ENCODE results near the gene USP2. TPM values are rescaled to one million over a fixed set of nuclear protein-coding genes. Genes with fewer than 3 reads are reported as not detected.

Gene USP2
- total RNA-seq, 1 experiment from 2014 or later, result 14.4 TPM

DNA sequence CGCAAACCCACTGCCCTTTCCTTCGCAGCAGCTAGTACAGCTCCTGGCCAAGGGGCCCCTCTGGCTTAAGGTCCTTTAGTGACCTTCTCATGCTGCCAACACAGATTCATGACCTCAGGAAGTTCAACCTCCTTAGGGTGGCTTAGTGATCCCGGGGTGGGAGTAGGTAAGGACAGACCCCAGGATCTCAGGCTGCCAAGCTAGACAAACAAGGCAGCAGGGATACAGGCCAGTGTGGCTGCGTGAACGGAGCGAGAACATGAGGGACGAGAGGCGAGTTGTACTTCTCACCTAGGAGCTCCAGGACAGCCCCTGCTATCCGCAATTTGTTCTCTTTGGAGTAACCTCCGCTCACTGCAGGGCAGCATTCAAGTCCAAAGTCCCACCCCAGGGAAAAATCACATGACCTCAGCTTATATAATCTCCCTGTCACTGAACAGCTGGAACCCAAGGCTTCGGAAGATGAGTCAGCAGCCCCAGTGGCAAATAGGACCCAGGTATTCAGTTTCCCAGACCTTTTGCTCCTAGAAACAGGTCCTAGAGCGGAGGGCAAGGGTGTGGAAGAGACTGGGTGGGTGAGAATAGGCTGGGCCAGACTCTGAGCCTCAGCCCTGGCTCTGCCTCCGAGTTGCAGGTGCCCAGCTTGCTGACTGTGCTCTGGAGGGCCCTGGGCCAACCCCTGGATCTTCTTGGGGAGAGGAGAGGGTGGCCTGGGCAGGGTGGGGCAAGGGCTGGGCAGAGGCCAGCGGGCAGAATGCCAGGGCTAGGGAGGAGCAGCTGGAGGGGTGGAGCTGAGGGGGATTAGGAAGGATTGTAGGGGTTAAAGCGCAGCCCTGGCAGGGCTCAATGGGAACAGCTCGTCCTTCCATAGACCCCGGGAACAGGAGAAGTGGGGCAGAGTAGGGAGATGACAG, 13.1 kb downstream of the USP2 start:
- TF ChIP-seq, protein P1, sequence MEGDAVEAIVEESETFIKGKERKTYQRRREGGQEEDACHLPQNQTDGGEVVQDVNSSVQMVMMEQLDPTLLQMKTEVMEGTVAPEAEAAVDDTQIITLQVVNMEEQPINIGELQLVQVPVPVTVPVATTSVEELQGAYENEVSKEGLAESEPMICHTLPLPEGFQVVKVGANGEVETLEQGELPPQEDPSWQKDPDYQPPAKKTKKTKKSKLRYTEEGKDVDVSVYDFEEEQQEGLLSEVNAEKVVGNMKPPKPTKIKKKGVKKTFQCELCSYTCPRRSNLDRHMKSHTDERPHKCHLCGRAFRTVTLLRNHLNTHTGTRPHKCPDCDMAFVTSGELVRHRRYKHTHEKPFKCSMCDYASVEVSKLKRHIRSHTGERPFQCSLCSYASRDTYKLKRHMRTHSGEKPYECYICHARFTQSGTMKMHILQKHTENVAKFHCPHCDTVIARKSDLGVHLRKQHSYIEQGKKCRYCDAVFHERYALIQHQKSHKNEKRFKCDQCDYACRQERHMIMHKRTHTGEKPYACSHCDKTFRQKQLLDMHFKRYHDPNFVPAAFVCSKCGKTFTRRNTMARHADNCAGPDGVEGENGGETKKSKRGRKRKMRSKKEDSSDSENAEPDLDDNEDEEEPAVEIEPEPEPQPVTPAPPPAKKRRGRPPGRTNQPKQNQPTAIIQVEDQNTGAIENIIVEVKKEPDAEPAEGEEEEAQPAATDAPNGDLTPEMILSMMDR (IDR thresholded peaks at IDR 0.05; ENCODE audit: insufficient read depth in 1 of 2, low read depth in 1 of 2, low read length in 1 of 2, severe bottlenecking in 1 of 2, unreplicated experiment in 1 of 2), result no peak
- Mint-ChIP-seq H3K9me3 (ENCODE audit: unreplicated experiment) (no peaks in the 10 kb centered on the region), H3K27me3 (ENCODE audit: insufficient read depth, unreplicated experiment) (no peaks in the 10 kb centered on the region), H3K4me1 (ENCODE audit: low read depth, unreplicated experiment) (peaks cover 62% of the 10 kb centered on the region), H3K4me3 (ENCODE audit: unreplicated experiment) (peak overlapping the region; percentile 69), H3K27ac (ENCODE audit: unreplicated experiment) (peak overlapping the region; percentile 93), H3K36me3 (ENCODE audit: insufficient read depth, unreplicated experiment) (no peaks in the 10 kb centered on the region)
- no TSS peak for BruUV-seq (replicated peaks)
- Histone ChIP-seq H3K36me3 (ENCODE audit: control insufficient read depth, insufficient read depth, low read length) (no peaks in the 10 kb centered on the region), H3K4me1 (peaks cover 63% of the 10 kb centered on the region), H3K9me3 (no peaks in the 10 kb centered on the region), H3K4me3 (ENCODE audit: low read depth, low read length) (peak overlapping the region; percentile 10), H3K27me3 (replicated peaks; ENCODE audit: control insufficient read depth, insufficient read depth, low read length) (no peaks in the 10 kb centered on the region)
- ChIA-PET CTCF (interaction anchor here (0.8 to 11.8 kb wide), 11 partner anchors 10 to 166 kb away, joined by 3 to 220 read pairs (median 6); partner anchors contain the start of genes C1QTNF5, CBL, MCAM and USP2), POLR2A (interaction anchor here (1.0 to 1.8 kb wide), 6 partner anchors 10 to 283 kb away, joined by 3 to 7 read pairs (median 4); partner anchors contain the start of genes C1QTNF5, HMBS and RNF26)
- intact Hi-C loops (cut with micrococcal nuclease; ENCODE audit: unreplicated experiment), result loop anchor here (2.0 kb wide), 1 partner anchor 16 kb away; no protein-coding TSS in a partner anchor
- DNase-seq, result peak; percentile 87 to 89

DNA sequence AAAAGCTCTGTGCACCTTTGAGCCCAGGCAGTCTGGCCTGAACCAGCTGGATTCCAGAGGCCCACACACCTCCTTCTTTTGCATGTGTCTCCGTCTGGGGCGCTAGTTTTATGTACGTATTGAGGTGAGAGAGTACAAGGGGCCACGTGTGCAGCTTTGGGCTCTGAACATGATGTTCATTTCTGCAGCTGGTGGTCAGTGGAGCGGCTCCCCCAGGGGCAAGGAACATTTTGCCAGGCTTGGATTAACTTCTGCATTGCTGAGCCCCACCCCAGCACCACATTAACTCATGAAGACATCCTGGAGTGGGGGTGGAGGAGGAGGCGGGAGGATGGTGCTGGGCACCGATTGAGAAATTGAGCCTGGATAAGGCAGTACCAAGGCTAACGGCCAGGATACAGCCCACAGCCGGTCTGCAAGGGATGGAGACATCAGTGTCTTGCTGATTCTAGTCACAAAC, 13.8 kb downstream of the USP2 start:
- H3K4me1 ChIP-seq, result peaks cover 70% of the 10 kb centered on the region
- H3K4me3 Mint-ChIP-seq (ENCODE audit: unreplicated experiment), result peak overlapping the region; percentile 69
- H3K9me3 ChIP-seq, result no peaks in the 10 kb centered on the region
- H3K36me3 ChIP-seq (ENCODE audit: control insufficient read depth, insufficient read depth, low read length), result no peaks in the 10 kb centered on the region
- intact Hi-C loops (cut with micrococcal nuclease; ENCODE audit: unreplicated experiment), result loop anchor here (2.0 kb wide), 1 partner anchor 15 kb away; no protein-coding TSS in a partner anchor
- no peaks in the 10 kb centered on the region for H3K9me3 Mint-ChIP-seq (ENCODE audit: unreplicated experiment)
- ChIA-PET POLR2A (interaction anchor here (1.0 to 1.8 kb wide), 5 partner anchors 26 to 283 kb away, joined by 3 to 7 read pairs (median 6); partner anchors contain the start of genes C1QTNF5, HMBS and RNF26), CTCF (interaction anchor here (1.1 to 11.8 kb wide), 7 partner anchors 13 to 162 kb away, joined by 3 to 220 read pairs (median 8); partner anchors contain the start of genes C1QTNF5, CBL and USP2)
- TF ChIP-seq, protein P1 (IDR thresholded peaks at IDR 0.05; ENCODE audit: insufficient read depth in 1 of 2, low read depth in 1 of 2, low read length in 1 of 2, severe bottlenecking in 1 of 2, unreplicated experiment in 1 of 2), result no peak
- H3K27me3 Mint-ChIP-seq (ENCODE audit: insufficient read depth, unreplicated experiment), result no peaks in the 10 kb centered on the region
- H3K4me3 ChIP-seq (ENCODE audit: low read depth, low read length), result no peak overlapping the region
- H3K36me3 Mint-ChIP-seq (ENCODE audit: insufficient read depth, unreplicated experiment), result no peaks in the 10 kb centered on the region
- no peaks in the 10 kb centered on the region for H3K27me3 ChIP-seq (replicated peaks; ENCODE audit: control insufficient read depth, insufficient read depth, low read length)
- no TSS peak for BruUV-seq (replicated peaks)
- peak overlapping the region; percentile 93 for H3K27ac Mint-ChIP-seq (ENCODE audit: unreplicated experiment)
- peaks cover 66% of the 10 kb centered on the region for H3K4me1 Mint-ChIP-seq (ENCODE audit: low read depth, unreplicated experiment)
- DNase-seq, result no peak
